HPDE6-E6E7 (cell line): ENCODE results near the gene ATP7A.
A peak's percentile ranks its signal among the peaks of the same experiment; 100 is the strongest.
"Not testable (repeated sequence)": the region's sequence is repeated elsewhere in the genome, so short reads cannot be mapped to it uniquely, and the experiment has no call there.

Experiments
- DNase-seq: peaks from one replicate; pipeline ENCODE4 v3.0.0; 2011; ENCODE audit warnings: missing footprints; ENCODE audit errors: extremely low spot score

ATP7A gene

DNA sequence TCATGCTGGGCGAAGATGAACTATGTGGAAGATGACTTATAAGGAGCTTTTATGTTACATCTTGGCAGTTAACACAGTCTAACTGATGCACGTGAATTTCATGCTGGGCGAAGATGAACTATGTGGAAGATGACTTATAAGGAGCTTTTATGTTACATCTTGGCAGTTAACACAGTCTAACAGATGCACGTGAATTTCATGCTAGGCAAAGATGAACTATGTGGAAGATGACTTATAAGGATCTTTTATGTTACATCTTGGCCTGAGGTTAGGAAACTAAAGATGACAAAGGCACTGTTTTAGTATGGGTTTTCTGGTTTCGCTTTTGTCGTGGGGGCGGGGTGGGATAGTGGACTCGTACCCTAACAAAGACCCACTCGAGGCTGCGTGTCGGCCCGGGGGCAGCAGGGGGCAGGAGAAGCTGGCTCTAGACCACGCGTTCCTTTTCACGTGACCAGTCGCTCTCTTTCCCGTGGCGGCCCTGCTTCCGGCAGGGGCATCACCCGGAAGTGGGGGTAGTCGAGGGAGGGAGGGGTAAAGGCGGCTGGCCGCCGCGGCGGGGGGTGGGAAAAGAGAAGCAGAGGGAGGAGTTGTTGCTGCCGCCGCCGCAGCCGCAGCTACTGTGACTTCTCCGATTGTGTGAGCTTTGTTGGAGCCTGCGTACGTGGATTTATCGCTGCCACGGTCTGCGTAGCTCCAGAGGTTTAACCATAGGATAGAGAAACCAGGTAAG, at the start of gene ATP7A:
Gene ATP7A, plus strand, starts transcription at position 586 of the 733 bp plus-strand sequence. CDS start 60,949 bp downstream, outside the sequence.
- DNase-seq = peak; percentile 67

DNA sequence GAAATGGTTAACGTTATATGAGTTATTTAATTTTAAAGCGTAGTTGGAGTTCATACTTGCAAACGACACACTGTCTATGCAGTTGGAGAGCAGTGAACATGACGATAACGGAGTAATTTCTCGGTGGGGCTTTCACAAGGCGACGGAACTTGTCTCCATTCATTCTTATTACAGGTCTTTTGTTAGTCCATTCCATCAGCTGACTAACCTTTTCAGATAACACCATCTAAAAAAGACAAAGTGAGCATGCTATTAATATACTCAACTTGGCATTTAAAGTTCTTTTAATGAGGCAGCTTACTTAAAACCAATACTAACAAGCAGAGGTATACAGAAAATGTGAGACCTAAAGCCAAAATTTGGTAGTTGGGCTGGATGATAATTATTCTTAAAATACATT, 35.1 kb upstream of the ATP7A start:
- DNase-seq = no peak

DNA sequence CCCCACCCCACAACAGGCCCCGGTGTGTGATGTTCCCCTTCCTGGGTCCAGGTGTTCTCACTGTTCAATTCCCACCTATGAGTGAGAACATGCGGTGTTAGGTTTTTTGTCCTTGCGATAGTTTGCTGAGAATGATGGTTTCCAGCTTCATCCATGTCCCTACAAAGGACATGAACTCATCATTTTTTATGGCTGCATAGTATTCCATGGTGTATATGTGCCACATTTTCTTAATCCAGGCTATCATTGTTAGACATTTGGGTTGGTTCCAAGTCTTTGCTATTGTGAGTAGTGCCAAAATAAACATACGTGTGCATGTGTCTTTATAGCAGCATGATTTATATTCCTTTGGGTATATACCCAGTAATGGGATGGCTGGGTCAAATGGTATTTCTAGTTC, 29.1 kb upstream of the ATP7A start:
- DNase-seq = not testable (repeated sequence)

- no peak for DNase-seq
Observed at GRCh38 chrX:77892887-77893286, 17.6 kb upstream of the ATP7A start.

DNA sequence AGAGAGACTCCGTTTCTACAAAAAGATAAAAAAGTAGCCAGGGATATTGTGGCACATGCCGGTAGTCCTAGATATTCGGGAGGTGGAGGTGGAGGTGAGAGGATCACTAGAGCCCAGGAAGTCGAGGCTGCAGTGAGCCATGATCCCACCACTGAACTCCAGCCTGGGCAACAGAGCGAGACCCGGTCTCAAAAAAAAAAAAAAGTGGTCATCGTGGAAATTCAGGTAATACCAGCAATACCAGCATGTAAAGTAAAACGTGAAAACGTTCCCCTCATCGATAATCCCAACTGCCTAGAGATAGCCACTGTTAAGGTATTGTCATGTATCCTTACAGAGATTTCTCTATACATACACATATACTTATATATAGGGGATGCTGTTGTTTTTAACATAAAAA, 16.8 kb upstream of the ATP7A start:
- DNase-seq = no peak

GRCh38 chrX:77894921-77895886, 15.3 kb upstream of the ATP7A start, which contains the start of gene MAGT1:
Gene MAGT1 (minus strand): TSS chrX:77895435. CDS start chrX:77895410, 25 bp downstream.
- DNase-seq = peak; percentile 60

DNA sequence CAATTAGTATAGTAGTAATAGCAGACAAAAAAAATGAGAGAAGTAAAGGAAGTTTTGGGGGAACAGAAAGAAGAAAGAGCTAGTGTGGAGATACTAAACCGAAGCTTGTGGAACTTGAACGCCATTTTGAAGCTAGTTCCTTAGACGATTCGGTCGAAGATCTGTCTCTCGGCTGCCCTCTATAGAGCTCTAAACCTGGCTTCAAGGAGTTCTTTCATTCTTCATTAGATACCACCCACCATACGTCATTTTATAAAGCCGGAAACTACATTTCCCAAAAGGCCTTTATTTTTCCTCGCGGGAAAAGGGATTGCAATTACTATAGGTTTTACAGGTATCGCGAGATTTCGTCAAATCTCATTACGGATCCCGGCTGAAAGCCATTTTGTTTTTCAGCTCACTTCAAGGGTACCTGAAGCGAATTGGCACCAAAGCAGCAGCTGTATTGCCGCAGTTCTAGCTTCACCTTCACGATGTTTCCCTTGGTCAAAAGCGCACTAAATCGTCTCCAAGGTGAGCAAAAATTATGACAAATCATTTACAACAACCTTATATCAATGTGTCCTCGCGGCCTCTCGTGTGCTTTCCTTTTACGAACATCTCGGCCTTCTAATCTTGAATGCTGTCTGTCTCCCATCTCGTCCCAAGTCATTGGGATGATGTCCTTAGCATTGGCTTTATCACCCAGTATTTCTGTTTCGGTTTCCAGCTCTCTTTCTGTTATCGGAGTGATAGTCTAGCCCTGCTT, 11.2 kb upstream of the ATP7A start, which contains the start of gene COX7B:
Gene COX7B, plus strand, starts transcription at position 388 of the 748 bp plus-strand sequence. Its CDS starts 86 bp downstream, at position 474.
- DNase-seq = peak; percentile 35

GRCh38 chrX:77900688-77901087, 9.8 kb upstream of the ATP7A start:
- no peak for DNase-seq

DNA sequence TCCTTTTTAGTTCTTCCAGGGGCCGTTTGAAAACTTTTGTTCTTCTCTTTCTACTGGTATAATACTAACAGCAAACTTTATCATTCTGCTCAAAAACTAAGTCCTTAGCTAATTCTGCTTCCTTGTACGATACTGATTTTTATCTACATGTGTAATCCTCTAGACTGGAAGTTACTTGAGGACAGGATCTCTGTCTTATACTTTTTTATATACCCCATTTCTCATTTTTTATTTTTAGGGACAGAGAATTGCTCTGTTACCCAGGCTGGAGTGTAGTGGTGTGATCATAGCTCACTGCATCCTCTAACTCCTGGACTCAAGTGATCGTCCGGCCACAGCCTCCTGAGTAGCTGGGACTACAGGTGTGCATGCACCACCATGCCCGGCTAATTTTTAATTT, 9.0 kb upstream of the ATP7A start:
- DNase-seq = no peak

- no peak for DNase-seq
Observed at GRCh38 chrX:77917294-77917933, 6.9 kb downstream of the ATP7A start.

DNA sequence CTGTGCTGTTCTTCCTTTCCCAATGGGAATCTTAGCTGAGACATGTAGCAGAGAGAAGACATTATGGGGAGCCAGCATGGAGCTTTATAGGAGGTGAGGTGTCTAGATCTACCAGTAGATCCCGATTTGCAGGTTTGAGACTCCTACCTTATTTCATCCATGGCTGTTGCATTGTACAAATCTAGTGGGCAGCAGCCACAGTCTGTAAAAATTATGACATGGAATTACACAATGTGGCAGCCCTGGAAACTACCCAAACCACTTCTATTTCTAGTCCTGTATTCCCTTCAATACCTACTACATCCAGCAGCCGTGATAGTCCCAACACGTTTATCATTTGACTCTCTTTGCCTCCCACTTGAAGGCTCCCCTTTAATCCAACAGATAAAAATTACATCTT, 8.1 kb downstream of the ATP7A start:
- no peak for DNase-seq

DNA sequence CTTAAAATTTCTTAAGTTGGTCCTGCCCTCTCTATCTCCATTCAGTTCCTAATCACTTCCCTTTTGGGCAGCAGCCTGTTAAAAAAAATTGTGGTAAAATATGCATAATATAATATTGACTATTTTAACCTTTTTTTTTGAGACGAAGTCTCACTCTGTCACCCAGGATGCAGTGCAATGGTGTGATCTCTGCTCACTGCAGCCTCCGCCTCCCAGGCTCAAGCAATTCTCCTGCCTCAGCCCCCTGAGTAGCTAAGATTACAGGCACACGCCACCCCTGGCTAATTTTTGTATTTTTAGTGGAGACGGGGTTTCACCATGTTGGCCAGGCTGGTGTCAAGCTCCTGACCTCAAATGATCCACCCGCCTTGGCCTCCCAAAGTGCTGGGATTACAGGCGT, 8.9 kb downstream of the ATP7A start:
- DNase-seq = not testable (repeated sequence)

- DNase-seq = no peak
Observed at GRCh38 chrX:77922787-77923186, 12.3 kb downstream of the ATP7A start.

DNA sequence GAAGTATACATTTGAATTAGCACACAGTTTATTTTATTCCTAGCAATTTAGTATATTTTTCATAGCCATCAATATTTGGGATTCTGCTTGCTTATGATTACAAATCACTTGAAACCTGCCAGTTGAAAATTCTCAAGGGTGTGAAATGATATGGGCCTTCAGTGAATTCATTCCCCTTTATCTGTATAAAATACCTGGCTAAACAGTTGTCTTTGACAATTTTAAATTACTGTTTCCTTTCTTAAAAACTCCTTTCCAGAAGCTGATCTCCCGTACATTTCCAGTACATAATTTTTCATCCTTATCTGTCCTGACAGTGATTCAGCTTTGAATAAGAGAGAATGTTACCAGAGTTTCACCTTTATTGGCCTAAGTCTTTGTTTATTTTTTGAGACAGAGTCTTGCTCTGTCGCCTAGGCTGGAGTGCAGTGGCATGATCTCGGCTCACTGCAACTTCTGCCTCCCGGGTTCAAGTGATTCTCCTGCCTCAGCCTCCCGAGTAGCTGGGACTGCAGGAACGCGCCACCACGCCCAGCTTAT, 13.9 kb downstream of the ATP7A start:
- DNase-seq = no peak

DNA sequence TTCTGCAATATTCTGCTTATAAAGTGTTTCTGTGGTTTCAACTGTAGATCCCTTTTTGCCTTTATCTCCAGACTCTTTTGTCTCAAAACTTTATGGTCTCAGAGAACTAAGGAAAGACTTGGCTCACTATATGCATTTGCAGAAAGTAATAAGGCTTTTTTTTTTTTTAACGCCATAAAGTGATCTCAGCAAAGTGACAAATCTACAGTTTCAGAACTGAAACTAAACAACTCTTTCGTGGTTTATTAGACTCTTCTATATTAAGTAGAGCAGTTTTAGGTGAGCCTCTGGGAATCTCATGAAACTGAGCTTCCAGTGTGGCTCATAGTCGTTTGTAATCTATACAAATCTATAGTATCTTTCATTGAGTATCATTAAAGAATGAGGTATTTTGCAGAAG, 15.3 kb downstream of the ATP7A start:
- DNase-seq = no peak

DNA sequence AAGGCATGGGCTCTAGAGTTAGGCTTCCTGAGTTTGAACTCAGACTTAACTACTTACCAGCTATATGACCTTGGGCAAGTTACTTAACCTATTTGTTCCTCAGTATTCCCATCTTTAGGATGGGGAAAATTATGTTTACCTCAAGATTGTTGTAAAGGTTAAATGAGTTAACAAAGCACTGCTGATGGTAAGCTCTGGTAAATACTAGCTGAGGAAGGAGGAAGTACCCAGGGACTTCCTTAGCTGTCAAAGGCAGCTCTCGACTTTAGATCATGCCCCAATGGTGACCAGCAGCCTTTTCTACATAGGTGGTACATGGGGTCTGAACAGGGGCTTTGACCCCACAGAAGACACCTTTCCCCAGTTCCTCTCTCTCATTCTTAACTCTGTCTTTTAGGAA, 20.1 kb downstream of the ATP7A start:
- no peak for DNase-seq

DNA sequence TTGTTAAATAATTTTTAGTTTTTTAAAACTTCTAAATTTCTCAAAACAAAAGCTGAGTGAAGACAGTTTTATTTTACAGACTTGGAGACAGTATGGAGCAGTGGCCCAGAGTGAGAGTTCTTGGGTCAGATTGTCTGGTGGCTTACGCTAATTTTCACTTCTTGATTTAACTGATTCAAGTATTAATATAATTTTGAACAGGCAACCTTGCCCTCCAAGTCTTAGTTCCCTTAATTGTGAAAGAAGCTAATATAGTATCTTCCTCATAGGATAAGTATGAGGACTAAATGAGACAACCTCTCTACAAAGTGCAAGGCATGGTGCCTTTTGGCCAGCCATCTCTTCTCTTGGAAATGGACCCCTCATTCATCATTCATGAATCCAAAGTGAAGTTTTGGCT, 25.4 kb downstream of the ATP7A start:
- DNase-seq = no peak

- DNase-seq = no peak
Observed at GRCh38 chrX:77936299-77936698, 25.8 kb downstream of the ATP7A start.

GRCh38 chrX:77937291-77937690, 26.8 kb downstream of the ATP7A start:
- no peak for DNase-seq

GRCh38 chrX:77938083-77938680, 27.7 kb downstream of the ATP7A start:
- DNase-seq = no peak

- DNase-seq = not testable (repeated sequence)
Observed at GRCh38 chrX:77945031-77945430, 34.5 kb downstream of the ATP7A start.
